HepG2 (cell line): ENCODE data around the gene VGLL1. TPM values are rescaled to one million over a fixed set of nuclear protein-coding genes. Genes with fewer than 3 reads are reported as not detected.

Experiments used
- ATAC-seq: fragments of 200-7000 bp; cut with Tn5 transposase; 3 replicates; pipeline ENCODE4 v1.9.1; 2020; ENCODE audit warnings: mild to moderate bottlenecking, moderate library complexity
- BruUV-seq: library from RNA; stranded (reverse); fragments of 400-500 nt; replicated peaks from 2 replicates; lab custom pipeline; 2021; lab: Mats Ljungman, UMichigan
- CTCF ChIA-PET: fragments of 300-600 bp; formaldehyde crosslinking; extraction: SDS; loops from one replicate; lab custom pipeline; 2021; ENCODE audit warnings: low total read pairs, inconsistent platforms, low intra/inter-chr PET ratio; lab: Yijun Ruan, JAX
- POLR2A ChIA-PET: fragments of 350-600 bp; sonication (Branson Sonifier 250); formaldehyde crosslinking; loops from one replicate; lab custom pipeline; 2020; ENCODE audit warnings: antibody characterized with exemption, inconsistent platforms; lab: Yijun Ruan, JAX
- DNase-seq: peaks from one replicate; pipeline ENCODE4 v3.0.0-alpha.2; 2015; ENCODE audit warnings: low spot score
- FAIRE-seq: peaks from 3 replicates; lab custom pipeline; 2011; peaks lifted over from hg19 to GRCh38; lab: Jason Lieb, UNC
- H2AFZ ChIP-seq: one replicate; pipeline ENCODE4 v1.6.1; 2011; ENCODE audit warnings: low read length, inconsistent platforms
- H3K27ac ChIP-seq: fragments of 300-600 bp; 3 replicates; pipeline ENCODE4 v1.8.0; 2011; ENCODE audit warnings: mixed run types, mild to moderate bottlenecking, mixed read lengths, low read length, inconsistent platforms; ENCODE audit not compliant: insufficient read depth; ENCODE audit errors: extremely low read length
- H3K27me3 ChIP-seq, 2 experiments: fragments of 200-600 bp in 1 of 2; 2 replicates in 1 of 2; 3 replicates in 1 of 2; pipeline versions ENCODE4 v1.6.0 to v1.8.0; 2011; ENCODE audit warnings: low read length in 2 of 2, mild to moderate bottlenecking in 2 of 2, moderate library complexity in 2 of 2, inconsistent platforms in 1 of 2; ENCODE audit not compliant: insufficient read depth in 2 of 2, control insufficient read depth in 1 of 2
- H3K36me3 ChIP-seq, 2 experiments: fragments of 200-600 bp in 1 of 2; replicated peaks in 1 of 2; 2 replicates in 1 of 2; 3 replicates in 1 of 2; pipeline versions ENCODE4 v1.5.1 to v1.8.0; 2011; ENCODE audit warnings: low read length in 2 of 2, inconsistent platforms in 1 of 2; ENCODE audit not compliant: insufficient read depth in 2 of 2, control insufficient read depth in 1 of 2
- H3K4me1 ChIP-seq: 2 replicates; pipeline ENCODE4 v1.5.1; 2012; ENCODE audit warnings: low read length, inconsistent platforms; ENCODE audit not compliant: insufficient read depth
- H3K4me2 ChIP-seq: 2 replicates; pipeline ENCODE4 v1.6.0; 2011; ENCODE audit warnings: low read depth, low read length, inconsistent platforms
- H3K4me3 ChIP-seq, 3 experiments: fragments of 200-600 bp in 1 of 3; sonication (generic), shearing (Covaris generic) in 1 of 3; replicated peaks in 1 of 3; 2 replicates each; pipeline ENCODE4 v1.5.1; 2011 to 2016; ENCODE audit warnings: low read length in 3 of 3, inconsistent platforms in 2 of 3, low read depth in 2 of 3, mild to moderate bottlenecking in 2 of 3, control low read depth in 1 of 3, mixed read lengths in 1 of 3; ENCODE audit not compliant: insufficient read depth in 1 of 3
- H3K79me2 ChIP-seq: one replicate; pipeline ENCODE4 v1.6.1; 2011; ENCODE audit warnings: low read length, inconsistent platforms; ENCODE audit not compliant: insufficient read depth
- H3K9ac ChIP-seq: 2 replicates; pipeline ENCODE4 v1.6.0; 2011; ENCODE audit warnings: mild to moderate bottlenecking, low read depth, low read length, inconsistent platforms; ENCODE audit not compliant: insufficient read depth
- H3K9me3 ChIP-seq: 2 replicates; pipeline ENCODE4 v1.5.1; 2012; ENCODE audit warnings: mild to moderate bottlenecking, low read length
- H4K20me1 ChIP-seq: 2 replicates; pipeline ENCODE4 v1.6.0; 2011; ENCODE audit warnings: inconsistent platforms, mild to moderate bottlenecking, low read length, moderate library complexity; ENCODE audit not compliant: insufficient read depth
- AGO2 ChIP-seq: fragments of 200-400 bp; formaldehyde crosslinking; optimal IDR thresholded peaks from 2 replicates; pipeline ENCODE3; 2017; ENCODE audit warnings: mild to moderate bottlenecking, low read depth, low read length, moderate library complexity
- CERS6 ChIP-seq: sonication (generic); formaldehyde crosslinking; IDR thresholded peaks from 2 replicates; pipeline ENCODE4 v1.5.0; 2020; ENCODE audit warnings: missing genetic modification reagents
- CHD4 ChIP-seq: fragments of 200-600 bp; sonication (generic); IDR thresholded peaks from 2 replicates; pipeline ENCODE4 v1.7.0; 2017; ENCODE audit warnings: mild to moderate bottlenecking, low read length, borderline replicate concordance
- DNMT3B ChIP-seq: conservative IDR thresholded peaks from 2 replicates; pipeline ENCODE4 v1.6.1; 2016; ENCODE audit warnings: missing biosample characterization, control low read depth
- DPF2 ChIP-seq: sonication (generic); formaldehyde crosslinking; IDR thresholded peaks from 2 replicates; pipeline ENCODE4 v1.4.0; 2020; ENCODE audit warnings: mild to moderate bottlenecking, low read depth, missing genetic modification reagents, borderline replicate concordance
- IRF9 ChIP-seq: sonication (generic); formaldehyde crosslinking; IDR thresholded peaks from 2 replicates; pipeline ENCODE4 v1.8.0; 2022; ENCODE audit warnings: missing genetic modification reagents, mild to moderate bottlenecking, borderline replicate concordance
- MAX ChIP-seq: IDR thresholded peaks from 2 replicates; pipeline ENCODE4 v1.6.1; 2012; ENCODE audit warnings: inconsistent platforms
- MYPOP ChIP-seq: sonication (generic); formaldehyde crosslinking; IDR thresholded peaks from 2 replicates; pipeline ENCODE4 v1.8.1; 2023; ENCODE audit warnings: mild to moderate bottlenecking, moderate library complexity, missing genetic modification reagents
- TOE1 ChIP-seq: sonication (generic); formaldehyde crosslinking; IDR thresholded peaks from 2 replicates; pipeline ENCODE4 v1.4.0; 2020; ENCODE audit warnings: mild to moderate bottlenecking, missing genetic modification reagents
- ZBTB3 ChIP-seq: sonication (generic); formaldehyde crosslinking; IDR thresholded peaks from 2 replicates; pipeline ENCODE4 v1.4.0; 2020; ENCODE audit warnings: low read depth, mild to moderate bottlenecking, moderate library complexity, missing genetic modification reagents, borderline replicate concordance
- ZBTB37 ChIP-seq: sonication (generic); formaldehyde crosslinking; IDR thresholded peaks from 2 replicates; pipeline ENCODE4 v1.4.0; 2020; ENCODE audit warnings: mild to moderate bottlenecking, missing genetic modification reagents
- ZNF225 ChIP-seq: sonication (generic); formaldehyde crosslinking; IDR thresholded peaks from 2 replicates; pipeline ENCODE4 v1.4.0; 2020; ENCODE audit warnings: mild to moderate bottlenecking, missing genetic modification reagents
- ZNF580 ChIP-seq: IDR thresholded peaks from 2 replicates; pipeline ENCODE4 v1.6.1; 2016; ENCODE audit warnings: low read depth, borderline replicate concordance
- ZNF746 ChIP-seq: sonication (generic); formaldehyde crosslinking; IDR thresholded peaks from 2 replicates; pipeline ENCODE4 v1.8.0; 2022; ENCODE audit warnings: mild to moderate bottlenecking, missing genetic modification reagents
- whole genome bisulfite sequencing: methylation state at CpG from one replicate; pipeline ENCODE4 v1.1.6; 2017; ENCODE audit warnings: low lambda C conversion rate; 5-methylcytosine and 5-hydroxymethylcytosine counted together
- in situ Hi-C: cut with HindIII; loops from 2 replicates; pipeline ENCODE4 v1.10.0; 2017; ENCODE audit warnings: low pct_unique_long_range_greater_than_20kb; ENCODE audit not compliant: extremely low pct_ligation_motif_present
- intact Hi-C: fragments of 100-400 bp; cut with micrococcal nuclease; formaldehyde crosslinking; loops from one replicate; pipeline ENCODE4 v1.10.0; 2022; ENCODE audit not compliant: unreplicated experiment
- polyA plus RNA-seq, 8 experiments: library from polyadenylated mRNA; depleted of rRNA in 3 of 8; stranded (reverse) in 7 of 8; unstranded in 1 of 8; fragments of >200 nt; fragmentation: Illumina TruSeq in 4 of 8; extraction: Trizol in 4 of 8; gene quantifications; 2 replicates each; pipeline versions ENCODE4 v1.2.1 to v1.2.3, GENCODE V29; 2011 to 2016; ENCODE audit warnings: low read depth in 4 of 8, missing spikeins in 1 of 8, mixed read lengths in 1 of 8; ENCODE audit not compliant: insufficient read depth in 1 of 8
- total RNA-seq, 5 experiments: library from RNA; depleted of rRNA; stranded (reverse); fragments of >200 nt; fragmentation: Illumina TruSeq; extraction: Trizol; gene quantifications; 2 replicates each; pipeline ENCODE4 v1.2.3, GENCODE V29; 2016; ENCODE audit warnings: low read depth in 1 of 5

VGLL1 gene
- total and polyA plus RNA-seq, 2 of the 13 experiments (the other 11 are each of a cell fraction or from before 2014, with no cell fraction given), result not detected

GRCh38 chrX:136540226-136540625 is 8.2 kb downstream of the VGLL1 start:
- DNase-seq, result no peak
- no peak overlapping the region for H3K9ac ChIP-seq
- no peak for FAIRE-seq
- ChIA-PET POLR2A (no interaction called here), CTCF (no interaction called here)
- BruUV-seq, result no TSS peak
- in situ Hi-C loops (no loop called here), intact Hi-C loops (no loop called here)
- no peak for ATAC-seq
- H3K79me2 ChIP-seq, result no peaks in the 10 kb centered on the region
- no peaks in the 10 kb centered on the region for H3K9me3 ChIP-seq
- H2AFZ ChIP-seq, result no peak overlapping the region
- H3K27ac ChIP-seq, result no peak overlapping the region
- no peak for TF ChIP-seq CERS6
- H3K4me3 ChIP-seq, result no peak overlapping the region
- no peaks in the 10 kb centered on the region for H3K27me3 ChIP-seq
- H3K36me3 ChIP-seq, result no peaks in the 10 kb centered on the region
- no peaks in the 10 kb centered on the region for H4K20me1 ChIP-seq
- H3K4me2 ChIP-seq, result no peak overlapping the region
- 23% methylated on average over 5 of the region's 5 CpGs for WGBS
- H3K4me1 ChIP-seq, result no peaks in the 10 kb centered on the region

GRCh38 chrX:136541294-136541693 is 9.3 kb downstream of the VGLL1 start:
- no peaks in the 10 kb centered on the region for H3K27me3 ChIP-seq
- no CpG with 5 or more reads among the region's 3 CpGs for WGBS
- no peak overlapping the region for H3K27ac ChIP-seq
- CTCF ChIA-PET, result no interaction called here
- intact Hi-C loops, result no loop called here
- no peaks in the 10 kb centered on the region for H3K4me1 ChIP-seq
- H4K20me1 ChIP-seq, result no peaks in the 10 kb centered on the region
- POLR2A ChIA-PET, result no interaction called here
- no peak overlapping the region for H2AFZ ChIP-seq
- no peak overlapping the region for H3K9ac ChIP-seq
- ATAC-seq, result no peak
- H3K36me3 ChIP-seq, result no peaks in the 10 kb centered on the region
- H3K79me2 ChIP-seq, result no peaks in the 10 kb centered on the region
- no peak for DNase-seq
- in situ Hi-C loops, result no loop called here
- no TSS peak for BruUV-seq
- no peak overlapping the region for H3K4me2 ChIP-seq
- H3K9me3 ChIP-seq, result no peaks in the 10 kb centered on the region
- FAIRE-seq, result no peak
- H3K4me3 ChIP-seq, result no peak overlapping the region
- no peak for TF ChIP-seq ZNF580 (CRISPR knock-in tag)
- no peak for TF ChIP-seq ZNF746 (CRISPR knock-in tag)
- no peak for TF ChIP-seq MAX
- TF ChIP-seq CHD4, result no peak
- no peak for TF ChIP-seq ZBTB3 (CRISPR knock-in tag)
- TF ChIP-seq MYPOP (CRISPR knock-in tag), result no peak
- TF ChIP-seq ZNF225 (CRISPR knock-in tag), result no peak
- no peak for TF ChIP-seq AGO2
- no peak for TF ChIP-seq DPF2 (CRISPR knock-in tag)
- no peak for TF ChIP-seq DNMT3B (CRISPR knock-in tag)
- TF ChIP-seq IRF9 (CRISPR knock-in tag), result no peak
- no peak for TF ChIP-seq ZBTB37 (CRISPR knock-in tag)
- TF ChIP-seq TOE1 (CRISPR knock-in tag), result no peak
